Right lobe of liver (tissue), 6 donors: ENCODE measurements around the gene CREBBP. TPM values are rescaled to one million over a fixed set of nuclear protein-coding genes. Genes with fewer than 3 reads are reported as not detected.
"Not testable (repeated sequence)": the region's sequence is repeated elsewhere in the genome, so short reads cannot be mapped to it uniquely, and the experiment has no call there.

Source experiments
- ATAC-seq, 4 donors: fragments of 200-7000 bp; cut with Tn5 transposase; one replicate each; pipeline ENCODE4 v1.9.1; 2020; ENCODE audit warnings: mild to moderate bottlenecking in 4 of 4, moderate library complexity in 4 of 4
- DNase-seq, 3 donors: peaks; one replicate each; pipeline ENCODE4 v3.0.0-alpha.2; 2020
- H3K27ac ChIP-seq, 3 donors: fragments of 200-600 bp; one replicate each; pipeline ENCODE4 v1.8.0; 2022
- H3K27me3 ChIP-seq, 2 donors: fragments of 200-600 bp; one replicate each; pipeline ENCODE4 v1.8.0; 2022
- H3K36me3 ChIP-seq, 4 donors: fragments of 200-600 bp; sonication (generic) in 1 of 4; one replicate each; pipeline versions ENCODE4 v1.5.1 to v1.8.0; 2017 to 2022; ENCODE audit warnings: control low read depth in 1 of 4
- H3K4me1 ChIP-seq, 4 donors: fragments of 200-600 bp; sonication (generic) in 1 of 4; one replicate each; pipeline versions ENCODE4 v1.5.1 to v1.8.0; 2017 to 2022; ENCODE audit warnings: control low read depth in 1 of 4
- H3K4me3 ChIP-seq, 3 donors: fragments of 200-600 bp; one replicate each; pipeline ENCODE4 v1.8.0; 2022
- H3K9me3 ChIP-seq, 4 donors: fragments of 200-600 bp; sonication (generic) in 1 of 4; one replicate each; pipeline versions ENCODE4 v1.5.1 to v1.8.0; 2017 to 2022; ENCODE audit warnings: control low read depth in 1 of 4
- CTCF ChIP-seq, 4 donors: fragments of 200-600 bp in 3 of 4; fragments of 450-650 bp in 1 of 4; IDR thresholded peaks; one replicate each; pipeline versions ENCODE4 v1.5.1 to v1.8.0; 2016 to 2022; ENCODE audit warnings: antibody characterized with exemption in 4 of 4, mild to moderate bottlenecking in 2 of 4
- POLR2A ChIP-seq: fragments of 450-650 bp; IDR thresholded peaks from one replicate; pipeline ENCODE4 v1.6.1; 2017; ENCODE audit warnings: antibody characterized with exemption, mild to moderate bottlenecking
- WGBS: methylation state at CpG from one replicate; pipeline ENCODE4 v1.1.6; 2018; ENCODE audit warnings: low coverage, low lambda C conversion rate; ENCODE audit not compliant: insufficient coverage; ENCODE audit errors: missing lambda C conversion rate; 5-methylcytosine and 5-hydroxymethylcytosine counted together
- intact Hi-C, 2 donors: fragments of 100-400 bp; cut with DNase I; formaldehyde crosslinking; loops; one replicate each; pipeline versions ENCODE4 v1.11.2 to v1.14.1; 2022
- total RNA-seq, 6 experiments: library from RNA; depleted of rRNA in 2 of 6; stranded (reverse); fragments of >200 nt in 2 of 6; fragmentation: NEBNext Ultra II Directional in 3 of 6; extraction: Animal tissue kit (Norgen Biotek cat#: 25700) in 3 of 6; gene quantifications; one replicate each; pipeline versions ENCODE4 v1.1.0 to v1.2.4, GENCODE V29; 2016 to 2023
- donor health status: DM: no; HTN: yes; CAD: no.
- donor health status: DM: no; HTN: no; CAD: no.
- donor health status: DM: no; HTN: no; CAD: no.
- donor health status: DM: no; HTN: yes; CAD: no.
- donor health status: DM: no; HTN: yes; CAD: no.

The CREBBP gene
- total RNA-seq, 6 experiments from 2014 or later, result 18.1 to 39.8 (median 29.2) TPM

GRCh38 chr16:3904875-3905274, 24.4 kb upstream of the CREBBP start:
- H3K36me3 ChIP-seq, result no peaks in the 10 kb centered on the region

GRCh38 chr16:3890091-3890490, 9.6 kb upstream of the CREBBP start:
- no peak overlapping the region for H3K27ac ChIP-seq
- ATAC-seq, result no peak
- WGBS, result 86% methylated on average over 10 of the region's 10 CpGs
- no peak overlapping the region for H3K4me3 ChIP-seq
- no peak for DNase-seq
- TF ChIP-seq POLR2A, result no peak
- TF ChIP-seq CTCF (IDR thresholded peaks at IDR 0.05), result no peak
- no peaks in the 10 kb centered on the region for H3K9me3 ChIP-seq
- intact Hi-C loops, result no loop called here
- no peaks in the 10 kb centered on the region for H3K36me3 ChIP-seq
- peaks cover 0 to 2% (median under 1%) of the 10 kb centered on the region in 4 donors for H3K4me1 ChIP-seq
- H3K27me3 ChIP-seq, result no peaks in the 10 kb centered on the region

More at GRCh38 chr16:3904875-3905274, 24.4 kb upstream of the CREBBP start:
- Histone ChIP-seq H3K4me1 (no peaks in the 10 kb centered on the region), H3K9me3 (no peaks in the 10 kb centered on the region), H3K27me3 (no peaks in the 10 kb centered on the region), H3K27ac (no peak overlapping the region), H3K4me3 (no peak overlapping the region)
- no peak for TF ChIP-seq CTCF (IDR thresholded peaks at IDR 0.05)
- no peak for TF ChIP-seq POLR2A
- peak in 1 of 4 donors; percentile 34 for ATAC-seq
- no peak for DNase-seq
- WGBS, result 67% methylated on average over 2 of the region's 3 CpGs
- intact Hi-C loops, result no loop called here

- ATAC-seq (no peak), DNase-seq (no peak)
- Histone ChIP-seq H3K36me3 (no peaks in the 10 kb centered on the region), H3K4me3 (no peak overlapping the region), H3K9me3 (no peaks in the 10 kb centered on the region), H3K27ac (no peak overlapping the region), H3K27me3 (no peaks in the 10 kb centered on the region), H3K4me1 (peaks cover 0 to 8% (median 4%) of the 10 kb centered on the region in 4 donors)
- TF ChIP-seq CTCF (IDR thresholded peaks at IDR 0.05) (no peak), POLR2A (no peak)
- 88% methylated on average over 3 of the region's 4 CpGs for WGBS
- intact Hi-C loops, result no loop called here
Measured at GRCh38 chr16:3889059-3889458, 8.5 kb upstream of the CREBBP start.

GRCh38 chr16:3885999-3886398, 5.5 kb upstream of the CREBBP start:
- WGBS, result 75% methylated on average over 4 of the region's 5 CpGs

GRCh38 chr16:3884398-3884797, 3.9 kb upstream of the CREBBP start:
- Histone ChIP-seq H3K4me1 (peaks cover 0 to 12% (median 4%) of the 10 kb centered on the region in 4 donors), H3K27me3 (no peaks in the 10 kb centered on the region), H3K9me3 (no peaks in the 10 kb centered on the region), H3K36me3 (no peaks in the 10 kb centered on the region), H3K27ac (peak overlapping the region in 2 of 3 donors; percentile 64 to 71), H3K4me3 (peak overlapping the region in 1 of 3 donors; percentile 9)
- TF ChIP-seq POLR2A (no peak), CTCF (IDR thresholded peaks at IDR 0.05) (no peak)
- DNase-seq (no peak), ATAC-seq (peak; percentile 24 to 56 (median 35))
- intact Hi-C loops, result no loop called here
- 4% methylated on average over 2 of the region's 6 CpGs for WGBS

More at GRCh38 chr16:3885999-3886398, 5.5 kb upstream of the CREBBP start:
- ATAC-seq, H3K4me3 ChIP-seq, H3K9me3 ChIP-seq, H3K36me3 ChIP-seq, intact Hi-C loops, H3K27ac ChIP-seq, DNase-seq, H3K27me3 ChIP-seq: not testable (repeated sequence)
- H3K4me1 ChIP-seq, result peaks cover 0 to 12% (median 4%) of the 10 kb centered on the region in 4 donors
